GM21381 (cell line): Measurements from ENCODE around the gene GPR78.

ENCODE experiments used
- ATAC-seq: cut with Tn5 transposase; IDR thresholded peaks from one replicate; pipeline ENCODE4 v1.9.1; 2021; ENCODE audit warnings: mild to moderate bottlenecking, moderate library complexity; ENCODE audit not compliant: unreplicated experiment

GPR78 gene

GRCh38 chr4:8583655-8584025 lies 3.4 kb downstream of the GPR78 start:
- ATAC-seq = no peak

GRCh38 chr4:8585186-8585585 lies 5.0 kb downstream of the GPR78 start:
- ATAC-seq = no peak

- no peak for ATAC-seq
Measured at GRCh38 chr4:8585721-8586212, 5.6 kb downstream of the GPR78 start.

GRCh38 chr4:8586246-8586645 lies 6.1 kb downstream of the GPR78 start:
- no peak for ATAC-seq

GRCh38 chr4:8586671-8587468 lies 6.7 kb downstream of the GPR78 start:
- ATAC-seq = no peak

GRCh38 chr4:8587469-8588195 lies 7.4 kb downstream of the GPR78 start:
- ATAC-seq = no peak

GRCh38 chr4:8588196-8588470 lies 7.9 kb downstream of the GPR78 start:
- no peak for ATAC-seq

GRCh38 chr4:8589336-8589735 lies 9.1 kb downstream of the GPR78 start:
- no peak for ATAC-seq

GRCh38 chr4:8589823-8590545 lies 9.8 kb downstream of the GPR78 start:
- ATAC-seq = no peak

- ATAC-seq = no peak
Measured at GRCh38 chr4:8590546-8590880, 10.3 kb downstream of the GPR78 start.

- ATAC-seq = no peak
Measured at GRCh38 chr4:8591114-8591513, 10.9 kb downstream of the GPR78 start.

- no peak for ATAC-seq
Measured at GRCh38 chr4:8591626-8592365, 11.6 kb downstream of the GPR78 start.

GRCh38 chr4:8592366-8593263 lies 12.4 kb downstream of the GPR78 start, which contains the start of gene CPZ:
Gene CPZ (plus strand): TSS chr4:8592765. CDS start chr4:8592834, 69 bp downstream.
- no peak for ATAC-seq

- ATAC-seq = no peak
Measured at GRCh38 chr4:8593264-8594096, 13.3 kb downstream of the GPR78 start.

GRCh38 chr4:8594097-8595038 lies 14.2 kb downstream of the GPR78 start:
- no peak for ATAC-seq

GRCh38 chr4:8595237-8596087 lies 15.3 kb downstream of the GPR78 start:
- ATAC-seq = no peak

GRCh38 chr4:8596891-8597290 lies 16.7 kb downstream of the GPR78 start:
- no peak for ATAC-seq
